GM23338 (cell line): Measurements from ENCODE around the gene UST.
"Not testable (repeated sequence)": the region's sequence is repeated elsewhere in the genome, so short reads cannot be mapped to it uniquely, and the experiment has no call there.

ENCODE experiments used
- CREB1 ChIP-seq: fragments of 250-450 bp; sonication (Bioruptor Pico); IDR thresholded peaks from 2 replicates; pipeline ENCODE4 v1.5.0; 2020; ENCODE audit warnings: low read depth, mild to moderate bottlenecking, moderate library complexity
- CTCF ChIP-seq, 2 experiments: fragments of 200-600 bp in 1 of 2; sonication (generic) in 1 of 2; conservative IDR thresholded peaks; 2 replicates each; pipeline versions ENCODE4 v1.5.1 to v1.6.1; 2016 to 2017; ENCODE audit warnings: antibody characterized with exemption in 2 of 2, low read depth in 2 of 2, mild to moderate bottlenecking in 2 of 2, moderate library complexity in 1 of 2
- ETS1 ChIP-seq: IDR thresholded peaks from 2 replicates; pipeline ENCODE4 v1.6.1; 2016; ENCODE audit warnings: antibody characterized with exemption
- EZH2 ChIP-seq: fragments of 200-600 bp; sonication (generic); IDR thresholded peaks from one replicate; pipeline ENCODE4 v1.8.0; 2017; ENCODE audit warnings: antibody characterized with exemption, mild to moderate bottlenecking, low read depth; ENCODE audit not compliant: unreplicated experiment
- EZH2phosphoT487 ChIP-seq: fragments of 200-600 bp; sonication (generic); IDR thresholded peaks from one replicate; pipeline ENCODE4 v1.8.1; 2018; ENCODE audit warnings: antibody characterized with exemption; ENCODE audit not compliant: unreplicated experiment
- POLR2AphosphoS5 ChIP-seq: IDR thresholded peaks from 2 replicates; pipeline ENCODE4 v1.6.1; 2016; ENCODE audit warnings: antibody characterized with exemption, low read depth
- REST ChIP-seq: IDR thresholded peaks from one replicate; pipeline ENCODE4 v1.6.1; 2018; ENCODE audit warnings: antibody characterized with exemption; ENCODE audit not compliant: unreplicated experiment
- STAT1 ChIP-seq: IDR thresholded peaks from one replicate; pipeline ENCODE4 v1.6.1; 2016; ENCODE audit warnings: antibody characterized with exemption; ENCODE audit not compliant: unreplicated experiment
- ZNF331 ChIP-seq: fragments of 250-450 bp; sonication (Bioruptor Pico); IDR thresholded peaks from 2 replicates; pipeline ENCODE4 v1.5.0; 2020; ENCODE audit warnings: low read depth, mild to moderate bottlenecking, moderate library complexity
- ZNF462 ChIP-seq: fragments of 250-450 bp; sonication (Bioruptor Pico); IDR thresholded peaks from 2 replicates; pipeline ENCODE4 v1.5.0; 2020; ENCODE audit warnings: mild to moderate bottlenecking, moderate library complexity

DNA sequence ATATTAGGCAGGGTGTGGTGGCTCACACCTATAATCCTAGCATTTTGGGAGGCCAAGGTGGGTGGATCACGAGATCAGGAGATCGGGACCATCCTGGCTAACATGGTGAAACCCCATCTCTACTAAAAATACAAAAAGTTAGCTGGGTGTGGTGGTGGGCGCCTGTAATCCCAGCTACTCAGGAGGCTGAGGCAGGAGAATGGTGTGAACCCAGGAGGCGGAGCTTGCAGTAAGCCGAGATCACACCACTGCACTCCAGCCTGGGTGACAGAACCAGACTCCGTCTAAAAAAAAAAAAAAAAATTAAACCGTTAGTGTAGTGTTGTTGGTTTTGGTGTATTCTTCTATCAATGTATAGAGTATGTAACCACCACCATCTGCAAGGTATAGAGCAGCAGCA lies 133.9 kb downstream of the UST start:
- not testable (repeated sequence) for TF ChIP-seq CTCF (conservative IDR thresholded peaks at IDR 0.05; ENCODE audit: low read depth in 2 of 2); EZH2; POLR2AphosphoS5; EZH2phosphoT487; ETS1; ZNF331 (CRISPR knock-in tag); REST; CREB1 (CRISPR knock-in tag); ZNF462 (CRISPR knock-in tag); STAT1
